Hepatic stellate cell (primary cell): ENCODE results near the gene USP20.

ENCODE experiments used
- DNase-seq: peaks from one replicate; pipeline ENCODE4 v3.0.0; 2011; ENCODE audit warnings: low spot score

Gene USP20

DNA sequence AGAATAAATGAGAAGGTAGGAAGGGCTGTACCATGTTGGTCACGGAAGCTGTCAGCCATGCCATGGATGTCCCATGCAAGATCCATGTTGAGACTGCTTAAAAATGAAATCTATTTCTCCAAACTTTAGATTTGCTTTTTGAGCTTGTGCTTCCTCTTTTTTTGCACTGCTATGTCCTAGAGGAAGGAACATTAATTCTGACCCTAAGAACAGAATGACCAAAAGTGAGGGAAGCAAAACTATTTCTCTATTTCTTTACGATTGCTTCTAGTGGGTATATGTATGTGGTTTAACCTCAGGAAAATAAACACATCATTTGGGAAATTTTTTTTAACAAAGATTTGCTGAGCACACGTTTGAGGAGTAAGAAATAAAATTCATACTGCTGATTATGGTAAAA lies 84.6 kb downstream of the USP20 start:
- no peak for DNase-seq

DNA sequence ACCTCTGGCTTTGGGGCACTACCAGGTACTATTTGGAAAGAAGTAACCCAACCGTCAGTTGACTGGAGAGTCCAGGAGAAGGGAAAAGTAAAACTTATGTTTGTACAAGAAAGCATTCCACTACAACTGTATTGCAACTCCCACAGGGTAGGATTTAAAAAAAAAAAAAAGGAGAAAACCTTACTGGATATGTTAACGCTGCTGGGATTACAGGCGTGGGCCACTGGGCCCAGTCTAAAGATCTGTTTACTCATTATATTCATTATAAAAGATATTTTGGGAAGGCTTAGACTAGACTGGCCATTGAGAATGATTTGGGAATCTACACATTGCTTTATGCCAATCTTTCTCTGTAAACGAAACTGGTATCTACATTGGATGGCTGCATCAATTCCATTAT lies 86.6 kb downstream of the USP20 start:
- no peak for DNase-seq

DNA sequence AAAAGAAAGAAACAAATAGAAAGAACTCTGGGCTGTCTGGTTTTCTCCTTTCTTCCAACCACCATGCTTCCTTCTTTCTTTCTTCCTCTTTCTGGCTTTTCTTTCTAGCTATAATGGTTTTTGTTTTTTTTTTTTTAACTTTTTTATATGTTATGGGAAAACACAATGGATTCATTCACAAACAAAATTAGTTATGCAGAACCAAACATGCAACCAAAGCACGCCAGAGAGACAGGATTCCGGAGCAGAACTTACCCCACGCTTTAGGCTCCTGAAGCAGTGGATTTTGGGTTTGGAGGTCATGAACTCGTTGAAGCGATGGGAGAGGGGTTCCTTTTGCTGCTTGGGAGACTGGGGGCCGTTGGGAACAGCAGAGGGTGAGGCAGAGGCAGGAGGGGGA lies 88.3 kb downstream of the USP20 start:
- DNase-seq, result no peak

DNA sequence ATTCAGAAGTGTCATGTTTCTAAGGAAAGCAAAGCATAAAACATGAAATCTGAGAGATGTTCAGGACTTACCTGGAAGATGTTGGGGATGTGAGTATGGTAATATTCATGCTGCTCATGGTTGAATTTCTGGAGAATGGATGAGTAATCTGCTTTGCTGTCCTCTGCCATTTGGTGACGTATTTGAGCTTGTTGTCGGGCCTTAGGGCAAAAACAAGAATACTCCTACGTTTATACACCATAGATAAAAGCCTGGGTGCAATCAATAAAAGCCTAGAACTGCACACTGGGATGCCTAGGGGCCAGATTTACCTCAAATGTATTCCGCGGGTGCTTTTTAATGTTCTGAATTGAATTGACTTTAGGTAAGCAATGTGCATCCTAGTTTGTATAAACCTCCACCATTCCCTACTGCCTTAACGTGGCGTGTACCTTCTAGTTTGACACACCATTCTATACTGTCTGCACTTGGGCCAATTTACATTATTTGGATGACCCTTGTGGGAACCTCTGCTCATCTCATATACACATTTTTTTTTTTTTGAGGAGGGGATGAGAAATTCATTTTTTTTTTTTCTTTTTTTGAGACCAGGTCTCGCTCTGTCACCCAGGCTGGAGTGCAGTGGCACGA lies 94.4 kb downstream of the USP20 start:
- DNase-seq, result no peak

DNA sequence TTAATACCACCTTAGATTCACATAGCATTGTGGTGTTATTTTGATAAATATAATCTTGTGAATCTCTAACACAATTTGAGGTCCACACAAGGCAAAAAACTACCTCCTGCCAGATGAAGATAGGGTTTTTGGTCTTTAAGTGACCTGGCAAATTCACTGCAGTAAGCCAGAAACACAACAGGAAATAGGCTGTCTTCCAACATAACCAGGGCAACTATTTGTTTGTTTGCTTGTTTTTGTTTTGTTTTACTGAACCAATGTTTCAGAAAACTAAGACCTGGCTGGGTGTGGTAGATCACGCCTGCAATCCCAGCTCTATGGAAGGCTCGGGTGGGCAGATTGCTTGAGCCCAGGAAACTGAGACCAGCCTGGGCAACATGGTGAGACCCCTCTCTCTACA lies 95.5 kb downstream of the USP20 start:
- no peak for DNase-seq
